Head of caudate nucleus (tissue), 42 donors: Measurements from ENCODE around the gene MPZL3.

ENCODE experiments used
- DNase-seq, 42 donors: peaks; one replicate each; pipeline versions ENCODE4 v3.0.0 to v3.0.0-alpha.2; 2020 to 2021; ENCODE audit warnings: mixed read lengths in 7 of 42
- intact Hi-C: fragments of 100-400 bp; cut with DNase I; formaldehyde crosslinking; loops from one replicate; pipeline ENCODE4 v1.15.0; 2022

MPZL3 gene

GRCh38 chr11:118251858-118252652 lies at the start of gene MPZL3:
Gene MPZL3 (minus strand): TSS chr11:118252365. CDS start chr11:118252294, 71 bp downstream.
- intact Hi-C loops: no loop called here
- peak; percentile 38 to 87 (median 67) for DNase-seq

- no peak for DNase-seq
- intact Hi-C loops: no loop called here
These were observed 49.5 kb upstream of the MPZL3 start for GRCh38 chr11:118301600-118302195.

GRCh38 chr11:118295815-118296454 lies 43.8 kb upstream of the MPZL3 start:
- intact Hi-C loops: no loop called here

GRCh38 chr11:118295199-118295598 lies 43.0 kb upstream of the MPZL3 start:
- intact Hi-C loops: no loop called here
- no peak for DNase-seq

More at GRCh38 chr11:118295815-118296454, 43.8 kb upstream of the MPZL3 start:
- DNase-seq: peak in 9 of 42 donors; percentile 15 to 39 (median 24)

- DNase-seq: no peak
- intact Hi-C loops: no loop called here
These were observed 41.9 kb upstream of the MPZL3 start for GRCh38 chr11:118294053-118294452.

- intact Hi-C loops: no loop called here
- DNase-seq: no peak
These were observed 39.4 kb upstream of the MPZL3 start for GRCh38 chr11:118291477-118292135.

- intact Hi-C loops: no loop called here
- DNase-seq: peak in 18 of 42 donors; percentile 8 to 46 (median 18)
These were observed 38.8 kb upstream of the MPZL3 start for GRCh38 chr11:118290923-118291322.

GRCh38 chr11:118289401-118289800 lies 37.2 kb upstream of the MPZL3 start:
- no peak for DNase-seq
- intact Hi-C loops: no loop called here

GRCh38 chr11:118287006-118287405 lies 34.8 kb upstream of the MPZL3 start:
- no peak for DNase-seq
- intact Hi-C loops: no loop called here

- no peak for DNase-seq
- intact Hi-C loops: no loop called here
These were observed 34.4 kb upstream of the MPZL3 start for GRCh38 chr11:118286545-118286944.

- intact Hi-C loops: no loop called here
- no peak for DNase-seq
These were observed 31.7 kb upstream of the MPZL3 start for GRCh38 chr11:118283756-118284350.

GRCh38 chr11:118283037-118283636 lies 31.0 kb upstream of the MPZL3 start:
- intact Hi-C loops: no loop called here
- DNase-seq: no peak

- no peak for DNase-seq
- intact Hi-C loops: no loop called here
These were observed 30.4 kb upstream of the MPZL3 start for GRCh38 chr11:118282606-118283005.

- intact Hi-C loops: no loop called here
- no peak for DNase-seq
These were observed 29.1 kb upstream of the MPZL3 start for GRCh38 chr11:118281284-118281683.

GRCh38 chr11:118277312-118277711 lies 25.1 kb upstream of the MPZL3 start:
- no peak for DNase-seq
- intact Hi-C loops: no loop called here

- DNase-seq: no peak
- intact Hi-C loops: no loop called here
These were observed 24.3 kb upstream of the MPZL3 start for GRCh38 chr11:118276422-118276821.

GRCh38 chr11:118275176-118275575 lies 23.0 kb upstream of the MPZL3 start:
- intact Hi-C loops: no loop called here
- no peak for DNase-seq

GRCh38 chr11:118274186-118274585 lies 22.0 kb upstream of the MPZL3 start:
- intact Hi-C loops: no loop called here
- no peak for DNase-seq

- no peak for DNase-seq
- intact Hi-C loops: no loop called here
These were observed 19.8 kb upstream of the MPZL3 start for GRCh38 chr11:118272001-118272400.
